Astrocyte (in vitro differentiated cells and primary cell): Measurements from ENCODE around the gene MYOZ3.

Experiments
- EZH2 ChIP-seq: IDR thresholded peaks from 2 replicates; pipeline ENCODE4 v1.6.1; 2012; ENCODE audit warnings: mild to moderate bottlenecking, low read length, inconsistent platforms; ENCODE audit not compliant: insufficient read depth
- TF ChIP-seq, protein P1 (sequence below): IDR thresholded peaks from 2 replicates; pipeline ENCODE4 v1.5.1; 2011; ENCODE audit warnings: low read depth, mild to moderate bottlenecking, inconsistent platforms, low read length, moderate library complexity; ENCODE audit not compliant: insufficient read depth

- TF ChIP-seq, protein P1, sequence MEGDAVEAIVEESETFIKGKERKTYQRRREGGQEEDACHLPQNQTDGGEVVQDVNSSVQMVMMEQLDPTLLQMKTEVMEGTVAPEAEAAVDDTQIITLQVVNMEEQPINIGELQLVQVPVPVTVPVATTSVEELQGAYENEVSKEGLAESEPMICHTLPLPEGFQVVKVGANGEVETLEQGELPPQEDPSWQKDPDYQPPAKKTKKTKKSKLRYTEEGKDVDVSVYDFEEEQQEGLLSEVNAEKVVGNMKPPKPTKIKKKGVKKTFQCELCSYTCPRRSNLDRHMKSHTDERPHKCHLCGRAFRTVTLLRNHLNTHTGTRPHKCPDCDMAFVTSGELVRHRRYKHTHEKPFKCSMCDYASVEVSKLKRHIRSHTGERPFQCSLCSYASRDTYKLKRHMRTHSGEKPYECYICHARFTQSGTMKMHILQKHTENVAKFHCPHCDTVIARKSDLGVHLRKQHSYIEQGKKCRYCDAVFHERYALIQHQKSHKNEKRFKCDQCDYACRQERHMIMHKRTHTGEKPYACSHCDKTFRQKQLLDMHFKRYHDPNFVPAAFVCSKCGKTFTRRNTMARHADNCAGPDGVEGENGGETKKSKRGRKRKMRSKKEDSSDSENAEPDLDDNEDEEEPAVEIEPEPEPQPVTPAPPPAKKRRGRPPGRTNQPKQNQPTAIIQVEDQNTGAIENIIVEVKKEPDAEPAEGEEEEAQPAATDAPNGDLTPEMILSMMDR, result no peak
- no peak for TF ChIP-seq EZH2
These were observed 39.2 kb downstream of the MYOZ3 start for GRCh38 chr5:150700246-150700593.
